GM12865 (cell line): ENCODE measurements around the gene ABCC10.

Source experiments
- DNase-seq: peaks from one replicate; pipeline ENCODE4 v3.0.0; 2010; ENCODE audit warnings: low read depth
- H3K4me3 ChIP-seq: 2 replicates; pipeline ENCODE4 v1.5.1; 2011; ENCODE audit warnings: mild to moderate bottlenecking, low read depth, low read length, control low read depth
- TF ChIP-seq, protein P1 (sequence below): IDR thresholded peaks from 2 replicates; pipeline ENCODE4 v1.5.1; 2011; ENCODE audit warnings: low read length, control low read depth, low read depth, inconsistent platforms; ENCODE audit not compliant: insufficient read depth; ENCODE audit errors: missing control alignments

Gene ABCC10

DNA sequence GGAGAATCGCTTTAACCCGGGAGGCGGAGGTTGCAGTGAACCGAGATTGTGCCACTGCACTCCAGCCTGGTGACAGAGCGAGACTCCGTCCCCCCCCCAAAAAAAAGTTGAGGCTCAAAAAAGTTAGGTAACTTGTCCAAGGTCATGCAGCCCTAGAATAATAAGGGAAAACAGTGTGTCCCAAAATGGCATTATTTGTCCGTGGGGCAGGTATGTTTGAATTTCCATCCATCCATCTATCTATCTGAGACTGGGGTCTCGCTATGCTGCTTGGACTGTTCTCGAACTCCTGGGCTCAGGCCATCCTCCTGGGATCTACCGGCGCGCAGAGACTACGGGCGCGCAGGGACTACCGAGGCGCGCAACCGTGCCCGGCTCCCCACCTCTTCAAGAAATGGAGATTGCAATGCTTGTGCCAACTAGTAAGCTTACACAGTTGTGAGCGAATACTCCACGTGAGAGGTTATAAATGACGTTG, 374 bp upstream of the ABCC10 start:
- TF ChIP-seq, protein P1, sequence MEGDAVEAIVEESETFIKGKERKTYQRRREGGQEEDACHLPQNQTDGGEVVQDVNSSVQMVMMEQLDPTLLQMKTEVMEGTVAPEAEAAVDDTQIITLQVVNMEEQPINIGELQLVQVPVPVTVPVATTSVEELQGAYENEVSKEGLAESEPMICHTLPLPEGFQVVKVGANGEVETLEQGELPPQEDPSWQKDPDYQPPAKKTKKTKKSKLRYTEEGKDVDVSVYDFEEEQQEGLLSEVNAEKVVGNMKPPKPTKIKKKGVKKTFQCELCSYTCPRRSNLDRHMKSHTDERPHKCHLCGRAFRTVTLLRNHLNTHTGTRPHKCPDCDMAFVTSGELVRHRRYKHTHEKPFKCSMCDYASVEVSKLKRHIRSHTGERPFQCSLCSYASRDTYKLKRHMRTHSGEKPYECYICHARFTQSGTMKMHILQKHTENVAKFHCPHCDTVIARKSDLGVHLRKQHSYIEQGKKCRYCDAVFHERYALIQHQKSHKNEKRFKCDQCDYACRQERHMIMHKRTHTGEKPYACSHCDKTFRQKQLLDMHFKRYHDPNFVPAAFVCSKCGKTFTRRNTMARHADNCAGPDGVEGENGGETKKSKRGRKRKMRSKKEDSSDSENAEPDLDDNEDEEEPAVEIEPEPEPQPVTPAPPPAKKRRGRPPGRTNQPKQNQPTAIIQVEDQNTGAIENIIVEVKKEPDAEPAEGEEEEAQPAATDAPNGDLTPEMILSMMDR: no peak
- H3K4me3 ChIP-seq: peak overlapping the region; percentile 73
- DNase-seq: no peak

DNA sequence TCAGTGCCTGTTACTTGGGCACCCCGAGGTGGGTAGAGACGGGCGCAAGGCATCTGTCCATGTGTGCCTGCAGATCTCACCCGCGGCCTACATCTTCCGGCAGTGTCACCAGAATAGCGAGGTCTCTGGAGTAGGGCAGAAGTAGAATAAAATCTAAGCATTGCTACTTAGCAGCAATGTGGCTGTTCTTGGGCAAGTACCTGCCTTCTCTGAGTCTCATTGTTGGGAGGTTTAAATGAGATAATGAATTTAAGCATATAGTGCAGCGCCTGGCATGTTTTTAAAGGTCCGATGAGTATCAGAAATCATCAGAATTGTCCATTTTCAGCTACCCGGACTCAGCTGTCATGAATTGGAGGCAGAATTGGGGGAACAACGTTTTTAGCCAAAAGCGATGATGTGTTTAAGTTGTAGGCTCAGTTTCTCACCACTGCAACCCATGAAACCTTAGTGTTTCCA, 800 bp downstream of the ABCC10 start:
- DNase-seq: peak; percentile 14
- H3K4me3 ChIP-seq: peak overlapping the region; percentile 73
- TF ChIP-seq, protein P1: no peak

DNA sequence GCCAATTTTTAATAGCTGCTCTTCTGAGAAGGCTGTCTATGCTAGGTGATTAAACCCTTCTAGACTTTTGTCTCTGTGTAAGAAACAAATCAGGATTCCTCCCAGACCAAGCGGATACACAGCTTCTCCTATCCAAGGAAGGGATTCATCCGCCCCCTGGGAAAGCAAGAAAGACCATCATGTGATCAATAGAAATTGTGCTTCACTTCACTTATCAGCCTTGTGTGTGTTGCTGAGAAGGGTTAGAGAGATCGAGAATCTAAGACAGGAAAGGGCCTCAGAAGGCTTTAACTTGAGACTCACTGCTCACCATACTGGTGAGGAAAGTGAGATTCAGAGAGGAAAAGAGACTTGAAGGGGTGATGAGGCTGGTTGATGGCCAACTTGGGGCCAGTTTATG, 1.5 kb downstream of the ABCC10 start:
- TF ChIP-seq, protein P1: no peak
- DNase-seq: peak; percentile 33
- H3K4me3 ChIP-seq: peak overlapping the region; percentile 73

DNA sequence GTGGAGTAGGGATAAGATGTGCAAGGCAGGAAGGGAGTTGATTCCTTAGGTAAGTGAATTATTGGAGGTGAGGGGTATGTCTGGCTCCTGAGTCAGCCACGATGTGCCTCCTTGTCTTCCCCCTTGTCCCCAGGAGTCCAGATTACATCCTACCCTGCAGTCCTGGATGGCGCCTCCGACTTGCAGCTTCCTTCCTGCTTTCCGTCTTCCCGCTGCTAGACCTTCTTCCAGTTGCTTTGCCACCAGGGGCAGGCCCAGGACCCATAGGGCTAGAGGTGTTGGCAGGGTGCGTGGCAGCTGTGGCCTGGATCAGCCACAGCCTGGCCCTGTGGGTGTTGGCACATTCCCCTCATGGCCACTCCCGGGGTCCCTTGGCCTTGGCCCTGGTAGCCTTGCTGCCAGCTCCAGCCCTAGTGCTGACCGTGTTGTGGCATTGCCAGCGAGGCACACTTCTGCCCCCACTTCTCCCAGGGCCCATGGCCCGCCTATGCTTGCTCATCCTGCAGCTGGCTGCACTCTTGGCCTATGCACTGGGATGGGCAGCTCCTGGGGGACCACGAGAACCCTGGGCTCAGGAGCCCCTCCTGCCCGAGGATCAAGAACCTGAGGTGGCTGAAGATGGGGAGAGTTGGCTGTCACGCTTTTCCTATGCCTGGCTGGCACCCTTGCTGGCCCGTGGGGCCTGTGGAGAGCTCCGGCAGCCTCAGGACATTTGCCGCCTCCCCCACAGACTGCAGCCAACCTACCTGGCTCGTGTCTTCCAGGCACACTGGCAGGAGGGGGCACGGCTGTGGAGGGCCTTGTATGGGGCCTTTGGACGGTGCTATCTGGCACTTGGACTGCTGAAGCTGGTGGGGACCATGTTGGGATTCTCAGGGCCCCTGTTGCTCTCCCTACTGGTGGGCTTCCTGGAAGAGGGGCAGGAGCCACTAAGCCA, 4.9 kb downstream of the ABCC10 start:
- DNase-seq: no peak
- H3K4me3 ChIP-seq: no peak overlapping the region
- TF ChIP-seq, protein P1: no peak

DNA sequence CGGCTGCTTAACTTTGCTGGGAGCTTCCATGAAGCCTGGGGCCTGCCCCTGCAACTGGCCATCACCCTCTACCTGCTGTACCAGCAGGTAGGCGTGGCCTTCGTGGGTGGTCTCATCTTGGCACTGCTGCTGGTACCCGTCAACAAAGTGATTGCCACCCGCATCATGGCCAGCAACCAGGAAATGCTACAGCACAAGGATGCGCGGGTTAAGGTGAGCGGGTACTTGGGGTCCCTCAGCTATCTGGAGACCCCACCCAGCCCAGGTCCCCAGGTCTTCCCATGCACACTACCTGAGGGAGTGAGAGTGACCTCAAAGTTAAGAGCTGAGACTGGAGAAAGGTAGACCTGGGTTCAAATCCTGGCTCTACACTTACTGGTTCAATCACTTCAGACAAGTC, 5.8 kb downstream of the ABCC10 start:
- no peak for DNase-seq
- no peak overlapping the region for H3K4me3 ChIP-seq
- TF ChIP-seq, protein P1: no peak

DNA sequence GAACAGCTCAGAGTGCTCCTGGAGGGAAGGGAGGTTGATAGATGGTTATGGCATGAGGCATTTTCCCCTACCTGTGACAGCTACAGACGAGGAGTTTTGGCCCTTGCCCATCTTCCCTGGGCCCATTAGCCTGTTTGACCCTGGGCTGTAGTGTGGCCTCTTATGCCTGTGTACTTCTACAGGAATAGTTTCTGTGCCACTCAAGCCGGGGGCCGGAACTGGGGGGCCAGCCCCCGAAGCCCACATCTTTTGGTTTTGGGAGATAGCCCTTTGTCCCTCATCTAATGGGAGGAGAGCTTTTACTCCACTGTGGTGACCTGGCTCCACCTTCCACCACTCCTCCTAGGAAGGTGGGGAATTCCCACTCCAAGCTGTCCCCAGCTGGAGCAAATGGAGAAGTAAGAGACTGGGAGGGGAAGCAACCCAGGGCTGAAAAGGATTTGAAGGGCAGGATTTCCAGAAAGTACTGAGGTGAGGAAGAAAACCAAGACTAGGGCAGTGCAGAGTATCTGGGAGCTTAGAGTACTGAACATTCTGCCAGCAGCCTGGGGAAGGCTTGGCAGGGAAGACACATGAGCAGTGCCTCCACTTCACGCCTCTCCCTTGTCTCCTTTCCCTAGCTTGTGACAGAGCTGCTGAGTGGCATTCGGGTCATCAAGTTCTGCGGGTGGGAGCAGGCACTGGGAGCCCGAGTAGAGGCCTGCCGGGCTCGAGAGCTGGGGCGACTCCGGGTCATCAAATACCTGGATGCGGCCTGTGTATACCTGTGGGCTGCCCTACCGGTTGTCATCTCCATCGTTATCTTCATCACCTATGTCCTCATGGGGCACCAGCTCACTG, 6.9 kb downstream of the ABCC10 start:
- DNase-seq: no peak
- TF ChIP-seq, protein P1: no peak
- H3K4me3 ChIP-seq: no peak overlapping the region
